ENCODE data around the gene CDH18.

The CDH18 gene

DNA sequence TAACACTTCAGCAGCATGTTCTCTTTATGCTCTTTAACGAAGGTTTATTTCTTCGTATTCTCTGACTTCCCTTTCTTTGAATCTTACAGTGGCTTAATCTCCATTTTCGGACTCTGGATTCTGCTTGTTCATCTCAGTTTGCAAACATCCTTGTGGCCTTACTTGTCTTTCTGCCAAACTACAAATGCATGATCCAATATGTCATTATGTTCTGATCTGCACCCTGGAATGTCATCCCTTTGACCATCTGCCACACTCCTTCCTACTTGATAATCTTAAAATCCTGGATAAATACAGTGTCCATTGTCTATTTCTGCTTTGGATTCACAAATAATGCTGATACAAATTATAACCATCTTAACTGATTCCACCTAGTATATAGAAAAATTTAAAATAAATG lies 499.2 kb downstream of the CDH18 start:
- DNase-seq (ENCODE audit: low read depth, low spot score): no peak

DNA sequence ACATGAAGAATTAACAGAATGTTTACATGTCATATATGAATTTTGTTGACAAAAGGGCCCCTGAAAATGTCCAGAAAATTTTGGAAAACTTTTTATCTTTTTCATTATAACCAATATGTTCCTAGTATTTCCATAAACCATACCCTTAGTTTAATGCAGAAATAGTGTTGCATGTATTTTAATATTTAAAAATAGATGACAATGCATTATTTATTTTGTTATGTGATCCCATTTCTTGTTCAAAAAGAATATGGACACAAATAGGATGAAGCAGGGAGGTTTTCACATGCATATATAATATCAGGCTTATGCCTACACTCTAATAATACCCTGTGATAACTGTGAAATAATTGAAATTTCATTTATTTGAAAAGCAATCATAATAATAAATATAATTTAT lies 500.5 kb downstream of the CDH18 start:
- no peak for DNase-seq (ENCODE audit: low read depth, low spot score)

DNA sequence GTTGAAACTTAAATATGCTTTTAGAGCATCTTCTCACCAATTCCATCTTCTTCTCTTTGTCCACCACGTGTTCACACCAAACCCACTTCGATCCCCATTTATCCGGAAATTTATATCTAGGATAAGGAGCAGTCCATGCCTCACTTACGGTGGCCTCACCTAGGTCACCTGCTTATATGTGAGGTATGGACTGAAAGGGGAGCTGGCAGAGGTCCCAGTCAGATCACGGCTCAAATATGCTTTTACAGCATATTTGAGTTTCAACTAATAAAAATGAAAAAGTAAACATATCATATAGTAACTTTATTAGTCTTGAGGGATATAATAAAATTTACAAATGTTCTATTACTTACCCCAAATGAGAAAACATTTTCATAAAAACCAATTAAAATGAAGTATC lies 508.4 kb downstream of the CDH18 start:
- no peak for DNase-seq (ENCODE audit: low read depth, low spot score)

- no peak for DNase-seq (ENCODE audit: low read depth, low spot score)
Measured at GRCh38 chr5:19462019-19462418, 526.0 kb downstream of the CDH18 start.

DNA sequence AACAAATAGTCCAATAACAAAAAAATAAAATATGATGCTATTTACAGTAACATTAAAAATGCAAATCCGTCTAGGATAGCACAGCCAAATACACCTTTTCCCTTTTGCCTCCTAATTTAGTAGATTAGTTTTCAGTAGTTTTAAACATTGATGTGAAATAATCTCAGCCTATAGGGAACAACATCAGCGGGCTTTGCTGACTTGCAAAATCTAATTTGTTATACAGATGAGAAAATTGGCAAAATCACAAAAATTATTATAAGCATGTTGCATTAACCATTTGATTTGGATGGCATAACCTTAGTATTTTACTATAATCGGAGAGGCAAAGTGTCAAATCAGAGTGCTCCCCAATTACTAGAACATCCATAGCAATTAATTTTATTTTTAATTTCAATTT lies 563.5 kb downstream of the CDH18 start:
- DNase-seq (ENCODE audit: low read depth, low spot score): no peak

Data from smooth muscle cell of the brain vasculature (primary cell).